Measurements from ENCODE around the gene WNK2.

The WNK2 gene

GRCh38 chr9:93161786-93162562 lies 22.0 kb upstream of the WNK2 start:
- DNase-seq: peak in 1 of 56 donors; percentile 16

GRCh38 chr9:93164085-93164484 lies 19.9 kb upstream of the WNK2 start:
- no peak for DNase-seq

GRCh38 chr9:93166699-93167098 lies 17.2 kb upstream of the WNK2 start:
- no peak for DNase-seq

- DNase-seq: no peak
Observed at GRCh38 chr9:93167185-93167584, 16.8 kb upstream of the WNK2 start.

- DNase-seq: no peak
Observed at GRCh38 chr9:93167838-93168237, 16.1 kb upstream of the WNK2 start.

DNA sequence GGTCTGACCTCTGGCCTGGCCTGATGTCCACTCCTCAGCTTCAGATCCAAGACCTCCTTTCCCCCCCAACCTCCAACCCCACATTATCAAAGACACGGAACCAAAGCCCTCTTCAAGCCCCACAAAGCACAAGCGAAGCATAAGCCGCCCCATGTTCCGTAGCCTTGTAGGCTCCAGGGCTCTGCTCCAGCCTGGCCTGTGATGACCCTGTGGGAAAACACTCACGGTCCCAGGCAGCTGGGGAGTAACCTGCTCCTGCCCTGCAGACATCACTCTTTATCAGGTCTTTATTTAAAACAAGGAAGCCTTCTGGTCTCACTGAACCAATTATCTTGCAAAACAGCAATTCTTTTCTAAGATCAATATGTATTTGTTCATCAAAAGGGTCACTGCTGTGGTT lies 15.4 kb upstream of the WNK2 start:
- no peak for DNase-seq

GRCh38 chr9:93169444-93169843 lies 14.5 kb upstream of the WNK2 start:
- DNase-seq: no peak

GRCh38 chr9:93170571-93170970 lies 13.4 kb upstream of the WNK2 start:
- no peak for DNase-seq

DNA sequence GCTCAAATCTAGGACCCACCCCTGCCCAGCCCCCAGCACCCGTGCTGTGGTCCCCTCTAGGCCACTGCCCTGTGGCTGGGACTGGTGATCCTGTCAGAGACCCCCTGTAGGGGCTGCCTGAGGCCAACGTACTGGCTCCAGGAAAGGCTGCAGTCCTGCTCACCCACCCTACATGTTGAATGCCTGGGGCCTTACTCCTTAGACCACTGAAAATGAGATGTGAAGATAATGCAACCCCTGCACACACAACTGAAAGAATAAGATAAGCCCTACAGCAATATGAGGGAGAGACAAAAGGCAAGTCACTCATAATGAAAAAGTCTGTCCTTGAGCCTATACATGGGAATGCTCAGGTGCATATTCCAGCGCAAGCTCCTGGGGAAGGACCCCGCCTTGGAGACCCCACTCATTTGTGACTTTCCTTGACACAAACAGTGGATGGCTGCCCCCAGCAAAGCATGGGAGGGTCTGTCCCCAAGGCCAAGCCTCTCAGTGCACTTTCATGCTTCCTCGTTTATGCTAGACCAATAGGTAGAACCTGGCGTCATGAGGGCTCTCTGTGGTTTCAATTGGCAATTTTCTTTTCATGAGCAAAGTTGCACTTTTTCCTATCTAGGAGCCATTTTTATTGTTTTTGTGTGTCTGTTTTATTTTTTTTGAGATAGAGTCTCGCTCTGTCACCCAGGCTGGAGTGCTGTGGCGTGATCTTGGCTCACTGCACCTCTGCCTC lies 12.5 kb upstream of the WNK2 start:
- DNase-seq: no peak

DNA sequence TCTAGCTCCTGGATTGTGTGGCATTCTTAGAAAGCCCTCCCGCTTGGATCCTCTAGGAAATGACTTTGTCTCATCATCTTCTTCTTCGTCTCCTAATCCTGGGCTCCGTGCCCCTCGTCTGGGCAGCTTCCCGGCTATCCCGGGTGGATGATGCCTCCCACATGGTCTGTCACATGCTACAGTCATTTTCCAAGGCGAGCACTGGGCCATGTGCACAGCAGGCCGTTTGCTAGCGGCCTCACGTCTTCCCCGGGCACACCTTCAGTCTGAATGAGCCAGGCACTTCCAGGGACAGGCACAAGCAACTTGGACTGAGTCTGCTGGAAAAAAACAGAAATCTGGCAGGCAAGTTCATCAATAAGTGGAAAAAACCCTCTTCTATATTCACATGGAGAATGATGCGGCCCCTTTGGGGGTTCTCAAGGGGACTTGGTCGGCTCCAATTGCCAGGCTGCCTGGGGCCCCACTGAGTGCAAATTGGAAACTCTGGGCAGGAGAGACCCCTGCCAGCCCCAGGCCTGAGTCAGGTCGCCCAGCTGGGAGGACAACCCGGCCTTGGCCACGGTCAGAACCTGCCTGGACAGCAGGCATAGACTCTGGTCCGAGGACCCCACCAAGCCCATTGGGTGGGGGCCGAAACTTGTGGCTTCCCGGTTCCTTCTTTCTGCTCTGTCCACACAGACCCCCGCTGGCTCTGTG lies 11.1 kb upstream of the WNK2 start:
- peak in 3 of 56 donors; percentile 13 to 25 (median 18) for DNase-seq

DNA sequence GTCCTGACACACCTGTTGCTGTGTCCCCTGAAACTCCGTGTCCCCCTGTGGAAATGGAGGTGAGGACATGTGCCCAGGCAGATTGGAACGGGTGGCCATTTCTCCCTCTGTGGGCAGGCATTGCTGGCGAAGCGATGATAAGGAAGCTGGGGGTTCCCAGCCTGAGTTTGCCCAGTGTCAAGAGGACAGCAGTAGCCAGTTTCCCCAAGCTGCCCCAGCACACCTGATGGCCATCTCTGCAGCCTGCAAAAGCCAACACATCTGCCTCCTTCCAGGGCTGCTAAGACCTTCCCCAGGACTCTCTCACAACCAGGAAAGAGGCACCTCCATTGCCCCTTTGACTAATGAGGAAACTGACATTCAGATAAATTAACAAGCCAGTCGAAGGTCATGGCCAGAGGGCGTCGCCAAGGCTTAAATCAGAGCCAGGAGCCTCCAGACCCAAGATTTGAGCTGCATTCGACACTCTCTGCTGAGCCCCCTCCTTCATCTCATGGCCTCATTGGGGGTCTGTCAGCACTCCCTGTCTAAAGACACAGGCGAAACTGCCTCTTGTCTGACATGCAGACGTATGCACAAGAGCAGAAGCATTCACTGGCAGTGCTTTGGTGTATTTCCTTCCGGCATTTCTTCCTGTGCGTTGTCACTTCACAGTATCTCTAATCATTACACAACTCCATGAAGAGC lies 10.4 kb upstream of the WNK2 start:
- no peak for DNase-seq

DNA sequence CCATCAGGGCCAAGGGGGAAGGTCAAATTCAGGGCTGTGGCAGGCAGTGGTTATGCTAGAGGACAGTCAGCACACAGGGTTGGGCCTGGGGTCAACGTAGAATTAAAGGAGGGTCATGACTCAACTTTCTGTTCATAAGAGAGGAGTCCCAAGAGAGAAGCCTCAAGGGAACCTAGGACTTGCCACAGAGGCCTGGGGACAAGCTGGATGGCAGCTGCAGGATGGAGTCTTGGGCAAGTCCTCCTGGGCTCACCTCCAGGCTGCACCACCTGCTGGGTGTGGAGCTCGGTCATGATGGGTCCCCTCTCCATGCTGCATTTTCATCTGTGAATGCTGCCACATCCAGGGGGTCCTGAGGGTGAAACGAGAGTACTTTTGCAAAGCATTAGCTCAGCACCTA lies 9.0 kb upstream of the WNK2 start:
- no peak for DNase-seq

GRCh38 chr9:93177676-93178075 lies 6.3 kb upstream of the WNK2 start:
- no peak for DNase-seq

DNA sequence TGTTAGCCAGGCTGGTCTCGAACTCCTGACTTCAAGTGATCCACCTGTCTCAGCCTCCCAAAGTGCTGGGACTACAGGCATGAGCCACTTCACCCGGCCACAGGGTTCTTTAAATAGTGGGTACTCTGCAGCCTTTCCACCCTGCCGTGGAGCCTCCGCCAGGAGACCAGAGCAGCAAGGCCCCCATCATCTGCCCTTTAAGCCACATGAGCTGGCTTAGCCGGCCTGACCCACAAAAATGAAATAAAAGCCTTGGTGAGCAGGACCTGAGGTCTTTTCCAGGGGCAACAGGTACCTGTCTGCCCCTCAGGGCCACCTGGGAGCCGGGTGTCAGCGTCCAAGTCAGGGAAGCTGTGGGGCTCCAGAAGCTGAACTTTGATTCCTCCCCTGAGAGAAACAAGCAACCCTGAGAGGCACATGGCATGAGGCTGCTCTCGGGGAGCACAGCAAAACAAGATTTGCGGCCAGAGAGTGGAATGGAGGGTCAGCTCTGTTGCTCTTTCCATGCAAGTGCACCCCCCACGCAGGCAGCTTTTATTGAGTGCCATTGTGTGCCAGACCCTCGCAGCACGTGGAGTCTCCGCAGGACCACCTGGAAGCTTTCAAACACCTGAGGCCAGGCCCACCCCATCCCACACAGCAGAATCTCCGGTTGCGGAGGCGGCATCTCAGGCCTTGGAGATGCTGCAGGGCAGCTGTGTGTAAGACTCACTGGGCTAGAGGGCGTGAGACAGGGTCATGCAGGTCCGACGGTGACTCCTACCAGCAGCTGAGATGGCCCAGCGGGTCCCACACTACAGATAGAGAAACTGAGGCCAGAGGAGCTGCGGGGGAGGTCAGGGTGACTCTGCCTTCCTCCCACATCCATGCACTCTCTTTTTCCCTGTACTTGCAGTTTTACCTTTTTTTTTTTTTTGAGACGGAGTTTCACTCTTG lies 4.8 kb upstream of the WNK2 start:
- DNase-seq: no peak

- no peak for DNase-seq
Observed at GRCh38 chr9:93180938-93181337, 3.0 kb upstream of the WNK2 start.

DNA sequence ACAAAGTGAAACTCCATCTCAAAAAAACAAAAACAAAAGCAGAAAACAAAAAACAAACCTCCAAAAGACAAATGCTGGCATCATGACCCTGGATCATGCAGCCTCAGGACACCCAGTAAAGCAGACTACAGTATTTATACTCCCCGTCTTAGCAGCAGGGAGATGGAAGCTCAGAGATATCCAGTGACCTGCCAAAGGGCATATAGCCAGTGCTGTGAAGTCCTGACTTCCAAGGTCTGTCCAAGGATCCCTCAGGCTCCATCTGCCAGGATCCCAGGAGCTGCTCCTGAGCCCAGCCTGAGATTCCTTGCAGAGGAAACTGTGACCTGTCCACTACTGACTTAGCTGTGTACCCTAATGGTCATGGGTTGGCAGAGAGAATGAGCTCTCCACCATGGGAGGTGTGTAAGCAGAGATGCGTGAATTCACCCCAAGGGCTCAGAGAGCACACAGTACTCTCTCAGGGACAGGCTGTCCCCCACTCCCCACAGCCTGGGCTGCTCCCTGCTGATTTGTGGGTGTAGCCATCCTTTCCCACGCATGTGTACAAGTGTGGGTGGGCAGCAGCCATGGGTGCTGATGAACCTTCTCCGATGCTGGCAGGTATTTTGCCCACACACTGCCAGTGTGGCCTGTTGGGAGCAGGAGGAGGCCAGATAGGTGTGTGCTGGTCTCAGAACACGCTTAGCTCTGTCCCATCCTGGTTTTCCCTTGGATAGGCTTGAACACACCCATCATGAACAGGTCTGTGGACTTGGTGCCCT lies 2.1 kb upstream of the WNK2 start:
- DNase-seq: no peak

- DNase-seq: no peak
Observed at GRCh38 chr9:93182572-93182971, 1.4 kb upstream of the WNK2 start.

DNA sequence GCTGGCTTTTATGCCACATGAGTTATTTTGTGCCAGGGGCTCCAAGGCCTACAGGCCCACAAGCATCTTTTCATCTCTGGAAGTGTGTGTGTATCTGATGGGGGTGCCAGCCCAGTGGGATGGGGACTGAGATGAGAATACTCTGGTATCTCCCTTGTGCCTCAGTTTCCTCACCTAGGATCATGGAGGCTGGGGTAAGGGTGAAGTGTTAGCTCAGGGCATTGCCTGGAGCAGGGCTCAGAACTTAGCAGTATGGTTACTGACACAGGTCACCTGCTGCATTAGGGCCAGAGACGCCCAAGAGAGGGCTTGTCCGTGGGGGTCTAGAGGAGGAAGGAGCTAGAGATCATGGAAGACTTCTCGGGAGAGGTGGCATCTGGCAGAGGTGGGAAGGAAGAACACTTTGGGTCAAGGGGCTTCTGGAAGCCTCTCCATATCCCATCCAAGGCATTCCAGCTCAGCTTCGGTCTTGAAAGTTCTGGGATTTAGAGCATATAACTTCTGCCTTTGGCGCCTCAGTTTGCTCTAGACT lies 742 bp upstream of the WNK2 start:
- no peak for DNase-seq

GRCh38 chr9:93184432-93185265 lies 710 bp downstream of the WNK2 start:
- DNase-seq: peak in 2 of 56 donors; percentile 24 to 48
